ENCODE data around the gene GABRB1.

GRCh38 chr4:47060561-47060960 is 29.2 kb downstream of the GABRB1 start:
- TF ChIP-seq, protein P1, sequence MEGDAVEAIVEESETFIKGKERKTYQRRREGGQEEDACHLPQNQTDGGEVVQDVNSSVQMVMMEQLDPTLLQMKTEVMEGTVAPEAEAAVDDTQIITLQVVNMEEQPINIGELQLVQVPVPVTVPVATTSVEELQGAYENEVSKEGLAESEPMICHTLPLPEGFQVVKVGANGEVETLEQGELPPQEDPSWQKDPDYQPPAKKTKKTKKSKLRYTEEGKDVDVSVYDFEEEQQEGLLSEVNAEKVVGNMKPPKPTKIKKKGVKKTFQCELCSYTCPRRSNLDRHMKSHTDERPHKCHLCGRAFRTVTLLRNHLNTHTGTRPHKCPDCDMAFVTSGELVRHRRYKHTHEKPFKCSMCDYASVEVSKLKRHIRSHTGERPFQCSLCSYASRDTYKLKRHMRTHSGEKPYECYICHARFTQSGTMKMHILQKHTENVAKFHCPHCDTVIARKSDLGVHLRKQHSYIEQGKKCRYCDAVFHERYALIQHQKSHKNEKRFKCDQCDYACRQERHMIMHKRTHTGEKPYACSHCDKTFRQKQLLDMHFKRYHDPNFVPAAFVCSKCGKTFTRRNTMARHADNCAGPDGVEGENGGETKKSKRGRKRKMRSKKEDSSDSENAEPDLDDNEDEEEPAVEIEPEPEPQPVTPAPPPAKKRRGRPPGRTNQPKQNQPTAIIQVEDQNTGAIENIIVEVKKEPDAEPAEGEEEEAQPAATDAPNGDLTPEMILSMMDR (IDR thresholded peaks at IDR 0.05): no peak
- no peak for TF ChIP-seq POLR2A (IDR thresholded peaks at IDR 0.05)

Measured in adrenal gland (tissue), 5 donors.